Endodermal cell (in vitro differentiated cells): ENCODE data around the gene GPC2. TPM values are rescaled to one million over a fixed set of nuclear protein-coding genes. Genes with fewer than 3 reads are reported as not detected.
A peak's percentile ranks its signal among the peaks of the same experiment; 100 is the strongest.

Experiments
- DNase-seq: peaks from one replicate; pipeline ENCODE4 v3.0.0-alpha.2; 2017
- H3K27ac ChIP-seq: 2 replicates; pipeline ENCODE4 v1.5.1; 2013; ENCODE audit warnings: mild to moderate bottlenecking, low read depth, low read length, moderate library complexity
- H3K27me3 ChIP-seq: 2 replicates; pipeline ENCODE4 v1.6.1; 2013; ENCODE audit warnings: mild to moderate bottlenecking, low read length, moderate library complexity; ENCODE audit not compliant: insufficient read depth, control insufficient read depth, poor library complexity, severe bottlenecking
- H3K36me3 ChIP-seq: 2 replicates; pipeline ENCODE4 v1.7.0; 2013; ENCODE audit warnings: mild to moderate bottlenecking, low read length, moderate library complexity; ENCODE audit not compliant: control insufficient read depth, insufficient read depth
- H3K4me1 ChIP-seq: one replicate; pipeline ENCODE4 v1.7.0; 2013; ENCODE audit warnings: low read length; ENCODE audit not compliant: control insufficient read depth, insufficient read depth
- H3K4me3 ChIP-seq: 2 replicates; pipeline ENCODE4 v1.5.1; 2013; ENCODE audit warnings: mild to moderate bottlenecking, low read length, moderate library complexity
- H3K9ac ChIP-seq: 2 replicates; pipeline ENCODE4 v1.6.1; 2013; ENCODE audit warnings: mild to moderate bottlenecking, low read length, moderate library complexity; ENCODE audit not compliant: poor library complexity, severe bottlenecking; ENCODE audit errors: extremely low read depth
- H3K9me3 ChIP-seq: 2 replicates; pipeline ENCODE4 v1.6.1; 2013; ENCODE audit warnings: mild to moderate bottlenecking, low read length, moderate library complexity; ENCODE audit not compliant: control insufficient read depth
- H3K27ac Mint-ChIP-seq: 2 replicates; pipeline ENCODE4 v1.8.0; 2020; ENCODE audit warnings: mixed read lengths
- H3K27me3 Mint-ChIP-seq: 2 replicates; pipeline ENCODE4 v1.8.0; 2021; ENCODE audit warnings: mild to moderate bottlenecking, mixed read lengths; ENCODE audit not compliant: insufficient read depth
- H3K36me3 Mint-ChIP-seq: 2 replicates; pipeline ENCODE4 v1.8.0; 2020; ENCODE audit warnings: low read depth, mixed read lengths
- H3K4me1 Mint-ChIP-seq: 2 replicates; pipeline ENCODE4 v1.8.0; 2020; ENCODE audit warnings: mixed read lengths
- H3K4me3 Mint-ChIP-seq: 2 replicates; pipeline ENCODE4 v1.8.0; 2020; ENCODE audit warnings: mild to moderate bottlenecking, moderate library complexity, mixed read lengths
- H3K9me3 Mint-ChIP-seq: 2 replicates; pipeline ENCODE4 v1.8.0; 2020; ENCODE audit warnings: mild to moderate bottlenecking, mixed read lengths
- CTCF ChIP-seq: fragments of 200-600 bp; sonication (generic); conservative IDR thresholded peaks from 2 replicates; pipeline ENCODE4 v1.5.0; 2021; ENCODE audit warnings: antibody characterized with exemption, mild to moderate bottlenecking
- WGBS, 2 experiments: methylation state at CpG; one replicate each; pipeline versions ENCODE4 v1.1.5 to v1.1.7; 2013; ENCODE audit warnings: missing lambda C conversion rate in 2 of 2, mixed read lengths in 1 of 2; ENCODE audit not compliant: insufficient coverage in 1 of 2, insufficient read length in 1 of 2; 5-methylcytosine and 5-hydroxymethylcytosine counted together
- total RNA-seq, 2 donors: library from RNA; stranded (reverse); fragmentation: NEBNext Ultra II Directional in 1 of 2; extraction: Animal tissue kit (Norgen Biotek cat#: 25700) in 1 of 2; gene quantifications; 2 replicates in 1 of 2; 3 replicates in 1 of 2; pipeline ENCODE4 v1.2.1, GENCODE V29; 2021

GPC2 gene
- total RNA-seq, 2 donors from 2014 or later: 39.3 to 56.1 TPM

GRCh38 chr7:100154651-100155491 is 22.3 kb downstream of the GPC2 start:
- peaks cover 21% of the 10 kb centered on the region for H3K4me1 ChIP-seq
- H3K4me3 ChIP-seq: no peak overlapping the region
- H3K27ac ChIP-seq: no peak overlapping the region
- peaks cover 47% of the 10 kb centered on the region for H3K36me3 ChIP-seq
- DNase-seq: peak; percentile 86
- Mint-ChIP-seq H3K4me3 (peak overlapping the region; percentile 18), H3K9me3 (no peaks in the 10 kb centered on the region), H3K27me3 (no peaks in the 10 kb centered on the region), H3K27ac (peak overlapping the region; percentile 79), H3K4me1 (peaks cover 41% of the 10 kb centered on the region), H3K36me3 (peaks cover 41% of the 10 kb centered on the region)
- H3K27me3 ChIP-seq: no peaks in the 10 kb centered on the region
- H3K9me3 ChIP-seq: no peaks in the 10 kb centered on the region
- WGBS, 2 experiments: 79 to 96% methylated on average over 9 to 30 of the region's 30 CpGs
- H3K9ac ChIP-seq: no peak overlapping the region
- no peak for TF ChIP-seq CTCF

GRCh38 chr7:100153708-100154535 is 23.3 kb downstream of the GPC2 start:
- Mint-ChIP-seq H3K27me3 (no peaks in the 10 kb centered on the region), H3K4me3 (peak overlapping the region; percentile 18), H3K4me1 (peaks cover 44% of the 10 kb centered on the region), H3K36me3 (peaks cover 41% of the 10 kb centered on the region), H3K9me3 (no peaks in the 10 kb centered on the region), H3K27ac (peak overlapping the region; percentile 79)
- Histone ChIP-seq H3K36me3 (peaks cover 47% of the 10 kb centered on the region), H3K4me3 (no peak overlapping the region), H3K9me3 (no peaks in the 10 kb centered on the region), H3K27ac (no peak overlapping the region), H3K9ac (no peak overlapping the region), H3K27me3 (no peaks in the 10 kb centered on the region), H3K4me1 (peaks cover 21% of the 10 kb centered on the region)
- DNase-seq: peak; percentile 50
- 88 to 90% methylated on average over 4 to 15 of the region's 16 CpGs for WGBS, 2 experiments
- TF ChIP-seq CTCF: no peak

- H3K4me3 ChIP-seq: no peak overlapping the region
- peaks cover 47% of the 10 kb centered on the region for H3K4me1 Mint-ChIP-seq
- no peaks in the 10 kb centered on the region for H3K9me3 ChIP-seq
- H3K9me3 Mint-ChIP-seq: no peaks in the 10 kb centered on the region
- no peak overlapping the region for H3K27ac Mint-ChIP-seq
- peaks cover 41% of the 10 kb centered on the region for H3K36me3 Mint-ChIP-seq
- peak; percentile 43 for DNase-seq
- H3K36me3 ChIP-seq: peaks cover 47% of the 10 kb centered on the region
- 90 to 94% methylated on average over 12 to 18 of the region's 18 CpGs for whole genome bisulfite sequencing, 2 experiments
- H3K4me3 Mint-ChIP-seq: no peak overlapping the region
- peaks cover 23% of the 10 kb centered on the region for H3K4me1 ChIP-seq
- no peaks in the 10 kb centered on the region for H3K27me3 ChIP-seq
- no peak for TF ChIP-seq CTCF
- H3K27ac ChIP-seq: no peak overlapping the region
- H3K27me3 Mint-ChIP-seq: no peaks in the 10 kb centered on the region
- no peak overlapping the region for H3K9ac ChIP-seq
These were observed 24.1 kb downstream of the GPC2 start for GRCh38 chr7:100152937-100153666.
